GM18508 (cell line): Measurements from ENCODE around the gene DPCD.

ENCODE experiments used
- ATAC-seq: cut with Tn5 transposase; IDR thresholded peaks from one replicate; pipeline ENCODE4 v1.9.1; 2021; ENCODE audit warnings: moderate number of reproducible peaks; ENCODE audit not compliant: insufficient read depth, unreplicated experiment

DPCD gene

DNA sequence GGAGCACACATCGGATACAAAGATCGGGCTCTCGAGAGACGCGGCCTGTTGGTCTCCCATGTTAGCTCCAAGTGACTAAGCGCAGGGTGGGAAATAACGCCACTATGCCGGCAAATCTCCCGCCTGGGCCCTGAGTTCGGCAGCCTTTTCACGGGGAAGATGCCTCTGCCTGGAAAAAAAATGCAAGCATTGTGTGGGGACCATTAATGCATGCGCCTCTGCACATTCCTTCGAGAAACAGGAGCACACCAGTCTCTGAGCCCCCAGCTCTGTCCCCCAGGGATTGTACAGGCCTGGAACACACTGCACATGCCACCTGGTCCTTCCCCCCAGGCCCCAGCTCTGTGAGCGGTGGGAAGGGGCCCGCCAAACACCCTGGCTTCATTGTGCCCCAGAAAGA lies 62.7 kb downstream of the DPCD start:
- ATAC-seq: no peak

DNA sequence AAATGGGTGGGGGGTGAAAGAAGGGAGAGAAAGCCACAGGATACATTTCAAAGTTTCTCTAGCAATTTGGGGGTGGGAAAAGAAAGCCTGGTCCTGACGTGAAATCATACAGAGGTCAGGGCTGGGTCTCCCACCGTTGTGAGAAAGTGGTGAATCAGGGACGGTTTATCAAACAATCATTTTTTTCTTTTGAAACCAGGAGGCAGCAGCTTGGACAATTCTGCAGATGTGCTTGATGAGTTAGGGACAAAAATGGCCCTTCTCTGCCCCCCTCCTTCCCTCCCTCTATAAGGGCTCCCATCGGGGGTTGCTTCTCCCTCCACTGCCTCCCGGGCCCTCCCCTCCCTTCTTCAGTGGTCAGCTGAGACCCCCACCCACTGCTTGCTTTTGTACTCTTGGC lies 63.2 kb downstream of the DPCD start:
- no peak for ATAC-seq

DNA sequence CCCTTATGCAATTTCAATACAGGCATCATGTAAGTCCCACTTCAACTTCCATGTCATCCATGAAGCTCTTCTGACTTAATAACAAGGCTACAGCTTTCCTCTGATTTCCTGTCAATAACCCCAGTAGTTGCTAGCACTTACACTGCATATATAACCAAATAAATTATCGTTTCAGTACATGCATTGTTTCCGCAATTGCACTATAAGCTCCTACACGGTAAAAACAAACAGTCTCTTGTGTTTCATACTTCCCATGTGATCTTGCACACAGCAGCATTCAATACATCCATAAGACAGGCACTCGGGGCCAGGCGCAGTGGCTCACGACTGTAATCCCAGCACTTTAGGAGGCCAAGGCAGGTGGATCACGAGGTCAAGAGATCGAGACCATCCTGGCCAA lies 65.4 kb downstream of the DPCD start:
- ATAC-seq: no peak

DNA sequence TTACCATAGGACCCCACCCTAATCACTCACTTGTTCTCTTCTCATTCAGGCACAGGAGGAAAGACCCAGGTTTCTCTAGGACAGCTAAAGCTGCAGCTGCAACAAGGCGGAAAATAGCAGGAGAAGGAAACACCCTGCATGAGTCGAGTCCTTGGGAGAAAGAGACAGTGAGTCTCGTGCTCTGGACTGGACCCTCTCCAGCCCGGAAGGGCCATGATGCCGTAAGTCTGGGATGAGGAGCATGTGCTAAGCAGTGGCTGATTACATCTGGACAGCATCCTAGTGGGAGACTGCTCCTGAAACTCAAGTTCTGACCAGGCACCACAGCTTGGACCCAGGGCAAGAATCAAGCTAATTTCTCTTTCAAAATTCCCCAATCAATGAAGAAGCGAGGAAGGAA lies 67.4 kb downstream of the DPCD start:
- ATAC-seq: no peak

DNA sequence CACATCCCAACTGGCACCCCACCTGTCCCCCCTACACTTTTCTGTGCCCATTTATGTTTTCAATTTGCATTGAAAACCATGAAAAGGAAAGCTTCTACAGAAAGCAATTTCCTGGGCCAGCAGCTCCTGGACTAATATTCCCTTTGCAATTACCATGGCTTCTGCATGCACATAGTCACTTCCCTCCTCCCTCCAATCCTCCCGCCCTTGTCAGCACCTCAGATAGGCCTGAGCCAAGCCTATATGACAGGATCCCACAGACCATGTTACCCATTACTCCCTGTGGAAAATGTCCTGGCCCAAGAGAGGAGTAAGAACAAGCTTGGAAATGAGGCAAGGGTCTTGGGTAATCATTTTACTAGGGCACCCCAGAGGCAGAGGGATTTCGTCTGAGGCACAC lies 68.8 kb downstream of the DPCD start:
- ATAC-seq: no peak

DNA sequence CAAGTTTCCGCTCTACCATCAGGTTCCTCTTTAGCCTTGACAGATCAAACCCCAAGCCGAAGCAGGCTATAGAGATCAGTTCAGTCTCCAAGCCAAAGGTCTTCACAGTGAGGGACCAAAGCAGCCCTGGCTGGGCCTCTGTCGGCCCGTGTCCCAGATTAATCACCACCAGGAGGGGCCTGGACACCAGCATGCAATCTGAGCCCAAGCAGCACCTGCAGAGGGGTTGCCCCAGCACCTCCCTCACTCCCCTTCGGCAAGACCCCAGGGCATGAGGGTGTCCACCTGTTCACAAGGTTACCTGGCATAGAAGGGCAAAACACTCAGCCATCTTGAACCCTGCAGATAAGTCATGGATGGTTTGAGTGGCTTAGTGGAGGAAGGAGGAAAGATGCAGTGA lies 70.9 kb downstream of the DPCD start:
- ATAC-seq: no peak
